Activated CD4-positive, alpha-beta memory T cell treated with anti-CD3 and anti-CD28 coated beads for 36 hours (primary cell): Measurements from ENCODE around the gene SLC39A7. TPM values are rescaled to one million over a fixed set of nuclear protein-coding genes. Genes with fewer than 3 reads are reported as not detected.

Experiments
- CTCF ChIA-PET: fragments of 350-600 bp; sonication (Branson Sonifier 250); formaldehyde crosslinking; loops from one replicate; lab custom pipeline; 2021; ENCODE audit warnings: antibody characterized with exemption, inconsistent platforms; lab: Charles Lee
- POLR2A ChIA-PET: fragments of 350-600 bp; sonication (Branson Sonifier 250); formaldehyde crosslinking; loops from one replicate; lab custom pipeline; 2021; ENCODE audit warnings: antibody characterized with exemption; lab: Charles Lee
- DNase-seq: peaks from one replicate; pipeline ENCODE4 v3.0.0-alpha.2; 2020
- H3K27ac Mint-ChIP-seq: one replicate; pipeline ENCODE4 v1.8.0; 2021; ENCODE audit warnings: mixed read lengths
- H3K27me3 Mint-ChIP-seq: one replicate; pipeline ENCODE4 v1.8.0; 2021; ENCODE audit warnings: mixed read lengths
- H3K36me3 Mint-ChIP-seq: one replicate; pipeline ENCODE4 v1.8.0; 2021; ENCODE audit warnings: mixed read lengths
- H3K4me1 Mint-ChIP-seq: one replicate; pipeline ENCODE4 v1.8.0; 2021; ENCODE audit warnings: low read depth, mixed read lengths
- H3K4me3 Mint-ChIP-seq: one replicate; pipeline ENCODE4 v1.8.0; 2021; ENCODE audit warnings: mild to moderate bottlenecking, mixed read lengths
- H3K9me3 Mint-ChIP-seq: one replicate; pipeline ENCODE4 v1.8.0; 2021; ENCODE audit warnings: mixed read lengths
- intact Hi-C: fragments of 100-400 bp; cut with micrococcal nuclease; formaldehyde crosslinking; loops from one replicate; pipeline ENCODE4 v1.15.1; 2023
- total RNA-seq, 2 experiments: library from RNA; stranded (reverse); gene quantifications; one replicate each; pipeline ENCODE4 v1.2.3, GENCODE V29; 2021

SLC39A7 gene
- total RNA-seq, 2 experiments from 2014 or later = 42.0 to 45.7 TPM

GRCh38 chr6:33235221-33235634, 34.6 kb downstream of the SLC39A7 start:
- H3K27ac Mint-ChIP-seq = no peak overlapping the region
- no peaks in the 10 kb centered on the region for H3K4me1 Mint-ChIP-seq
- H3K4me3 Mint-ChIP-seq = no peak overlapping the region
- no peaks in the 10 kb centered on the region for H3K9me3 Mint-ChIP-seq
- CTCF ChIA-PET = interaction anchor here (1.9 kb wide), 1 partner anchor 13 kb away, joined by 6 read pairs; no protein-coding TSS in a partner anchor
- H3K36me3 Mint-ChIP-seq = no peaks in the 10 kb centered on the region
- H3K27me3 Mint-ChIP-seq = peaks cover 23% of the 10 kb centered on the region
- DNase-seq = no peak
- intact Hi-C loops = no loop called here
- POLR2A ChIA-PET = no interaction called here

GRCh38 chr6:33236328-33236727, 35.7 kb downstream of the SLC39A7 start:
- H3K4me3 Mint-ChIP-seq = no peak overlapping the region
- H3K27ac Mint-ChIP-seq = no peak overlapping the region
- H3K4me1 Mint-ChIP-seq = no peaks in the 10 kb centered on the region
- intact Hi-C loops = no loop called here
- ChIA-PET POLR2A (no interaction called here), CTCF (interaction anchor here (1.9 kb wide), 1 partner anchor 12 kb away, joined by 6 read pairs; no protein-coding TSS in a partner anchor)
- H3K27me3 Mint-ChIP-seq = peaks cover 23% of the 10 kb centered on the region
- H3K9me3 Mint-ChIP-seq = no peaks in the 10 kb centered on the region
- no peaks in the 10 kb centered on the region for H3K36me3 Mint-ChIP-seq
- DNase-seq = no peak

- Mint-ChIP-seq H3K4me3 (no peak overlapping the region), H3K36me3 (no peaks in the 10 kb centered on the region), H3K4me1 (peaks cover 3% of the 10 kb centered on the region), H3K9me3 (no peaks in the 10 kb centered on the region), H3K27me3 (peaks cover 20% of the 10 kb centered on the region), H3K27ac (no peak overlapping the region)
- intact Hi-C loops = no loop called here
- CTCF ChIA-PET = interaction anchor here (1.9 kb wide), 1 partner anchor 12 kb away, joined by 6 read pairs; no protein-coding TSS in a partner anchor
- POLR2A ChIA-PET = no interaction called here
- DNase-seq = no peak
These were observed 36.2 kb downstream of the SLC39A7 start for GRCh38 chr6:33236852-33237251.

GRCh38 chr6:33237741-33238140, 37.1 kb downstream of the SLC39A7 start:
- intact Hi-C loops = no loop called here
- peaks cover 9% of the 10 kb centered on the region for H3K4me1 Mint-ChIP-seq
- H3K4me3 Mint-ChIP-seq = no peak overlapping the region
- no peaks in the 10 kb centered on the region for H3K36me3 Mint-ChIP-seq
- DNase-seq = no peak
- H3K9me3 Mint-ChIP-seq = no peaks in the 10 kb centered on the region
- no peak overlapping the region for H3K27ac Mint-ChIP-seq
- POLR2A ChIA-PET = no interaction called here
- peaks cover 18% of the 10 kb centered on the region for H3K27me3 Mint-ChIP-seq
- CTCF ChIA-PET = interaction anchor here (0.6 kb wide), 1 partner anchor 113 kb away, joined by 3 read pairs; no protein-coding TSS in a partner anchor

- Mint-ChIP-seq H3K4me1 (peaks cover 9% of the 10 kb centered on the region), H3K36me3 (no peaks in the 10 kb centered on the region), H3K4me3 (no peak overlapping the region), H3K27ac (peak overlapping the region; percentile 1), H3K27me3 (peaks cover 7% of the 10 kb centered on the region), H3K9me3 (no peaks in the 10 kb centered on the region)
- ChIA-PET CTCF (interaction anchor here (1.7 kb wide), 1 partner anchor 81 kb away, joined by 5 read pairs; no protein-coding TSS in a partner anchor), POLR2A (no interaction called here)
- DNase-seq = no peak
- intact Hi-C loops = loop anchor here (1.0 kb wide), 1 partner anchor 37 kb away; no protein-coding TSS in a partner anchor
These were observed 41.3 kb downstream of the SLC39A7 start for GRCh38 chr6:33241968-33242367.

GRCh38 chr6:33243476-33243875, 42.8 kb downstream of the SLC39A7 start:
- Mint-ChIP-seq H3K36me3 (no peaks in the 10 kb centered on the region), H3K9me3 (no peaks in the 10 kb centered on the region), H3K4me1 (peaks cover 14% of the 10 kb centered on the region), H3K4me3 (no peak overlapping the region), H3K27ac (no peak overlapping the region), H3K27me3 (peaks cover 7% of the 10 kb centered on the region)
- DNase-seq = no peak
- POLR2A ChIA-PET = interaction anchor here (0.7 kb wide), 1 partner anchor 46 kb away, joined by 4 read pairs; no protein-coding TSS in a partner anchor
- CTCF ChIA-PET = no interaction called here
- intact Hi-C loops = no loop called here

GRCh38 chr6:33247977-33248642, 47.4 kb downstream of the SLC39A7 start:
- peak overlapping the region; percentile 88 for H3K4me3 Mint-ChIP-seq
- peak; percentile 94 for DNase-seq
- peaks cover 28% of the 10 kb centered on the region for H3K36me3 Mint-ChIP-seq
- intact Hi-C loops = loop anchor here (1.0 to 2.0 kb wide), 2 partner anchors 87 to 233 kb away; no protein-coding TSS in a partner anchor
- peaks cover 43% of the 10 kb centered on the region for H3K4me1 Mint-ChIP-seq
- no peaks in the 10 kb centered on the region for H3K9me3 Mint-ChIP-seq
- peaks cover 3% of the 10 kb centered on the region for H3K27me3 Mint-ChIP-seq
- POLR2A ChIA-PET = interaction anchor here (0.7 to 3.2 kb wide), 9 partner anchors 23 to 353 kb away, joined by 3 to 13 read pairs (median 6); partner anchors contain the start of genes B3GALT4, HSD17B8, RING1 and RPS18
- peak overlapping the region; percentile 90 for H3K27ac Mint-ChIP-seq
- CTCF ChIA-PET = interaction anchor here (0.6 to 8.1 kb wide), 43 partner anchors 9 to 378 kb away, joined by 3 to 101 read pairs (median 5); partner anchors contain the start of genes B3GALT4, HLA-DMB, HSD17B8 and RGL2

- CTCF ChIA-PET = interaction anchor here (0.6 to 8.1 kb wide), 42 partner anchors 9 to 378 kb away, joined by 3 to 101 read pairs (median 5); partner anchors contain the start of genes B3GALT4, HLA-DMB, HLA-DPB1 and HSD17B8
- intact Hi-C loops = loop anchor here (1.0 to 2.0 kb wide), 2 partner anchors 87 to 234 kb away; no protein-coding TSS in a partner anchor
- no peak for DNase-seq
- Mint-ChIP-seq H3K4me1 (peaks cover 43% of the 10 kb centered on the region), H3K27me3 (peaks cover 3% of the 10 kb centered on the region), H3K27ac (peak overlapping the region; percentile 90), H3K9me3 (no peaks in the 10 kb centered on the region), H3K4me3 (peak overlapping the region; percentile 88), H3K36me3 (peaks cover 28% of the 10 kb centered on the region)
- POLR2A ChIA-PET = interaction anchor here (1.0 to 3.2 kb wide), 8 partner anchors 23 to 354 kb away, joined by 3 to 13 read pairs (median 6); partner anchors contain the start of genes B3GALT4, RING1, RPS18 and VPS52
These were observed 47.9 kb downstream of the SLC39A7 start for GRCh38 chr6:33248643-33248931.

- intact Hi-C loops = loop anchor here (1.0 to 2.0 kb wide), 9 partner anchors 22 to 234 kb away; partner anchors contain the start of genes KIFC1, PFDN6, RXRB and SLC39A7
- H3K9me3 Mint-ChIP-seq = no peaks in the 10 kb centered on the region
- H3K4me3 Mint-ChIP-seq = peak overlapping the region; percentile 88
- DNase-seq = peak; percentile 99
- peak overlapping the region; percentile 90 for H3K27ac Mint-ChIP-seq
- POLR2A ChIA-PET = interaction anchor here (0.7 to 3.2 kb wide), 12 partner anchors 12 to 354 kb away, joined by 3 to 13 read pairs (median 6); partner anchors contain the start of genes B3GALT4, HSD17B8, RING1 and RPS18
- CTCF ChIA-PET = interaction anchor here (0.6 to 8.1 kb wide), 43 partner anchors 8 to 315 kb away, joined by 3 to 101 read pairs (median 4); partner anchors contain the start of genes B3GALT4, HLA-DMB, HLA-DPB1 and RGL2
- peaks cover 28% of the 10 kb centered on the region for H3K36me3 Mint-ChIP-seq
- H3K27me3 Mint-ChIP-seq = peaks cover 3% of the 10 kb centered on the region
- peaks cover 43% of the 10 kb centered on the region for H3K4me1 Mint-ChIP-seq
These were observed 48.5 kb downstream of the SLC39A7 start for GRCh38 chr6:33248932-33249731.

- POLR2A ChIA-PET = interaction anchor here (0.9 to 3.2 kb wide), 12 partner anchors 11 to 278 kb away, joined by 5 to 16 read pairs (median 8); partner anchors contain the start of genes B3GALT4, HSD17B8, PFDN6 and RGL2
- intact Hi-C loops = loop anchor here (1.0 to 2.0 kb wide), 8 partner anchors 21 to 235 kb away; partner anchors contain the start of genes KIFC1, PFDN6, RXRB and SLC39A7
- H3K27ac Mint-ChIP-seq = peak overlapping the region; percentile 85
- peaks cover 3% of the 10 kb centered on the region for H3K27me3 Mint-ChIP-seq
- peak; percentile 55 for DNase-seq
- H3K9me3 Mint-ChIP-seq = no peaks in the 10 kb centered on the region
- H3K36me3 Mint-ChIP-seq = peaks cover 29% of the 10 kb centered on the region
- peak overlapping the region; percentile 88 for H3K4me3 Mint-ChIP-seq
- CTCF ChIA-PET = interaction anchor here (0.7 to 8.1 kb wide), 22 partner anchors 8 to 316 kb away, joined by 3 to 101 read pairs (median 5); partner anchors contain the start of genes B3GALT4, RGL2, RING1 and RPS18
- H3K4me1 Mint-ChIP-seq = peaks cover 43% of the 10 kb centered on the region
These were observed 49.3 kb downstream of the SLC39A7 start for GRCh38 chr6:33249732-33250630.
